ENCODE data around the gene GET3. TPM values are rescaled to one million over a fixed set of nuclear protein-coding genes. Genes with fewer than 3 reads are reported as not detected.
"Not testable (repeated sequence)": the region's sequence is repeated elsewhere in the genome, so short reads cannot be mapped to it uniquely, and the experiment has no call there.

Gene GET3
- total RNA-seq, 4 donors from 2014 or later = 52.6 to 85.1 (median 70.5) TPM

DNA sequence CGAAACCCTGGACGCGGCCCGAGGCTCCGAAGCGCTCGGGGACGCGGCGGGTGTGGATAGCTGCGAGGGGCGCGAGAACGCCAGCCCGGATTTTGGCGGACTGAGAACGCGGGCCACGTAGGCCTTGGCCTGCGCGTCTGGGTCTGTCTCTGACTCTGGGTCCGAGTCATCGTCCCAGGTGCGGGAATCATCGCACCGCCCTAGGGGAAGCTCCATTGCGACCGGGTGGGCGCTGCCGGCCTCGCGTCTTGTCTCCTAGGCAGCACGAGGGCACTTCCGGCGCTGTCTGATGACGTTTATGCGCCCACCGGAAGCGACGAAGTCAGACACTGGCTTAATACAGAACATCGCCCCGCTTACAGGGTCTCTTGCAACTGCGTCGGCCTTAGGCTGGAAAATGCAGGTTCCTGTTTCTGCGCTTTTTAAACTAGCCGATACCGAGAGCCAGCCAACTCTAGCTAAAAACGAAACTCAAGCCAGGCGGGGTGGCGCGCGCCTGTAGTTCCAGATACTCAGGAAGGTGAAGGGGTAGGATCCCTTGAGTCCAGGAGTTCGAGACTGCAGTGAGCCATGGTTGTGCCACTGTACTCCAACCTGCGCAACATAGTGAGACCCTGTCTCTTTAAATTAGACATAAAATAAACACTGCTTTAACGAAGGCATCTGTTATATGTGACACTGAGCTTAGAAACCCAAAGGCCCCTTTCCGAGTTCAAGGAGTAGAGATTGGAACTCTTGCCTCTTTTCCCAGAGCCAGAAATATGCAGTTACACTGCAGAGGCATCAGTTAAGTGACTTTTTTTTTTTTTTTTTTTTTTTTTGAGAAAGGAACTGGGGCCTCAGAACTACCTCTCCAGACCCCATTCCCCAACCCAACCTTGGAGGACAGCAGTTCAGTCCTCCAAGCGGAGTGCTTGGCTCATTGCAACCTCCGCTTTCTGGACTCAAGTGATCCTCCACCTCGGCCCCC is 40.6 kb upstream of the GET3 start, which contains the start of gene FBXW9:
Gene FBXW9 (minus strand): TSS at position 266 of the 970 bp plus-strand sequence. CDS start 50 bp downstream, at position 216.
- peaks cover 0 to 20% of the 10 kb centered on the region in 2 donors for H3K36me3 ChIP-seq
- intact Hi-C loops (cut with DNase I; ENCODE audit: low total_unique reads) (no loop called here), in situ Hi-C loops (cut with MboI; ENCODE audit: low sequenced_read_pairs in 4 of 4) (no loop called here)
- no peaks in the 10 kb centered on the region for H3K9me3 ChIP-seq
- TF ChIP-seq CTCF (IDR thresholded peaks at IDR 0.05 in 4 of 5, conservative IDR thresholded peaks at IDR 0.05 in 1 of 5) (no peak), POLR2A (IDR thresholded peaks at IDR 0.05) (peak in 1 of 2 donors; percentile 50)
- peak; percentile 96 for ATAC-seq
- peak within 1 kb of the TSS; percentile 76 to 92 (median 86) for H3K27ac ChIP-seq
- peaks cover 9 to 16% of the 10 kb centered on the region in 2 donors for H3K4me1 ChIP-seq
- H3K27me3 ChIP-seq = no peaks in the 10 kb centered on the region
- DNase-seq = peak; percentile 87 to 95
- peak within 1 kb of the TSS; percentile 78 to 98 (median 95) for H3K4me3 ChIP-seq

- Histone ChIP-seq H3K27ac (peak overlapping the region in 1 of 4 donors; percentile 84), H3K4me1 (peaks cover 9 to 16% of the 10 kb centered on the region in 2 donors), H3K36me3 (peaks cover 0 to 28% of the 10 kb centered on the region in 2 donors), H3K4me3 (peak overlapping the region in 2 of 4 donors; percentile 78 to 95)
- intact Hi-C loops (cut with DNase I; ENCODE audit: low total_unique reads); DNase-seq; H3K27me3 ChIP-seq; in situ Hi-C loops (cut with MboI; ENCODE audit: low sequenced_read_pairs in 4 of 4); H3K9me3 ChIP-seq; ATAC-seq: not testable (repeated sequence)
These were observed 39.9 kb upstream of the GET3 start for GRCh38 chr19:12697425-12697824.

DNA sequence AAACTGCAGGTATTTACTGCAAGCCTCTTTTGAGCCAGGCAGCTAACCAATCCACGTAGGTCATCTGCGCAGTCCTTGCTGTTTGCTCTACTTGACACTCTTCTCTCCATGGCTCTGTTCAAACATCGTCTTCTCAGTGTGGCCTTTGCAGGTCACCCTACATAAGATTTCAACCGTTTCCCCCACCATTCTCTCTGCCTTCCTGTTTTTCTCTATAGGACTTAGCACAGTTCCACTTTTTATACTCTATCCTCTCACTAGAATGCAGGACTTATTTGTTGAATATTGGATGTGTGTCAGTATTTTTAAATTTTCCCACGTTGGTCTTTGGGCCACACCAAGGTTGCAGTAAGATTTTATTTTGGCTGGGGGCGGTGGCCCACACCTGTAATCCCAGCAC is 39.2 kb upstream of the GET3 start:
- DNase-seq (no peak), ATAC-seq (no peak)
- in situ Hi-C loops (cut with MboI; ENCODE audit: low sequenced_read_pairs in 4 of 4) = no loop called here
- TF ChIP-seq CTCF (IDR thresholded peaks at IDR 0.05 in 4 of 5, conservative IDR thresholded peaks at IDR 0.05 in 1 of 5) = no peak
- TF ChIP-seq POLR2A (IDR thresholded peaks at IDR 0.05) = no peak
- Histone ChIP-seq H3K27ac (no peak overlapping the region), H3K4me1 (peaks cover 9 to 16% of the 10 kb centered on the region in 2 donors), H3K9me3 (no peaks in the 10 kb centered on the region), H3K4me3 (no peak overlapping the region), H3K27me3 (no peaks in the 10 kb centered on the region), H3K36me3 (peaks cover 0 to 35% of the 10 kb centered on the region in 2 donors)
- intact Hi-C loops (cut with DNase I; ENCODE audit: low total_unique reads) = no loop called here

DNA sequence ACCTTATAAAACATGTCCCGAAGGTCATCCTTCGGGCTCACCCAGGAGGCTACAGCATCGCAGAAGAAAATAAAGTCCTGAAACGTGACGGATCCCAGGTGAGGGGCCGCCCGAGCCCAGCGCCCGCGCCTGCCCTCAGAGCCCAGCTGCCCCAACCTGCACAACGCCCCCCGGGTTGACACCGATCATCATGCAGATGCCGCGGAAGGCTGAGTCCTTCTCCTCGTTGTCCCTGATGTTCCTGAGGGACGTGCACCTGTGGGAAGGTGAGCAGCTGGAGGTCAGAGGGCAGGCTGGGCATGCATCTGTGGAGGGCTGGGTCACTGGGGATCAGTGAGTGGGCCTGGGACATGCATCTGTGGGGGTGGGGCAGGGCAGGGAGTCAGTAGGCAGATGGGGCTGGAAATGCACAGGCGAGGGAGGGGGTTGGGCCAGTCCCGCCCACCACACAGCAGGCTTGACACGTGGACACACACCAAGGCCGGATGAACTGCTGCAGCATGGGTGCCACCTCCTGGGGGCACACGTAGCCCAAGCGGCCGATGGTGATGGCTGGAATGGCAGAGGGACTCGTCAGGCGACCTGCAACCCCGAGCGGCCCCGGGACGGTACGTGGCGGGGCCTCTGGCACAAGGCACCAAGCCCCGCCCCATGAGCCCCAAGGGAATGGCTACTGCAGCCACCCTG is 35.6 kb upstream of the GET3 start:
- ATAC-seq = no peak
- DNase-seq = no peak

More for the DNA sequence above, 35.6 kb upstream of the GET3 start:
- Histone ChIP-seq H3K27me3 (no peaks in the 10 kb centered on the region), H3K27ac (no peak overlapping the region), H3K4me1 (peaks cover 0 to 6% of the 10 kb centered on the region in 2 donors), H3K36me3 (peaks cover 0 to 71% of the 10 kb centered on the region in 2 donors), H3K4me3 (no peak overlapping the region), H3K9me3 (no peaks in the 10 kb centered on the region)
- intact Hi-C loops (cut with DNase I; ENCODE audit: low total_unique reads) (no loop called here), in situ Hi-C loops (cut with MboI; ENCODE audit: low sequenced_read_pairs in 4 of 4) (no loop called here)
- no peak for TF ChIP-seq POLR2A (IDR thresholded peaks at IDR 0.05)
- no peak for TF ChIP-seq CTCF (IDR thresholded peaks at IDR 0.05 in 4 of 5, conservative IDR thresholded peaks at IDR 0.05 in 1 of 5)
